ENCODE data around the gene SNX5.

GRCh38 chr20:17921774-17922173 is 46.8 kb downstream of the SNX5 start:
- TF ChIP-seq CTCF (IDR thresholded peaks at IDR 0.05; ENCODE audit: borderline replicate concordance, extremely low read depth, low read length, poor library complexity, severe bottlenecking) (no peak), EZH2 (IDR thresholded peaks at IDR 0.05; ENCODE audit: borderline replicate concordance, low read depth, low read length, severe bottlenecking) (no peak)

All from DND-41 (cell line).